Stomach smooth muscle (tissue), 2 donors: Measurements from ENCODE around the gene EXOC4.

Source experiments
- H3K27ac ChIP-seq: one replicate; pipeline ENCODE4 v1.7.0; 2013; ENCODE audit warnings: mild to moderate bottlenecking, low read length, inconsistent platforms
- H3K27me3 ChIP-seq, 2 donors: one replicate each; pipeline ENCODE4 v1.7.0; 2013; ENCODE audit warnings: low read length in 2 of 2; ENCODE audit not compliant: insufficient read depth in 2 of 2, control insufficient read depth in 1 of 2
- H3K36me3 ChIP-seq, 2 donors: one replicate each; pipeline ENCODE4 v1.7.0; 2013; ENCODE audit warnings: low read length in 2 of 2; ENCODE audit not compliant: control insufficient read depth in 2 of 2, insufficient read depth in 2 of 2
- H3K4me1 ChIP-seq: one replicate; pipeline ENCODE4 v1.7.0; 2013; ENCODE audit warnings: low read length; ENCODE audit not compliant: control insufficient read depth, insufficient read depth
- H3K4me3 ChIP-seq, 2 donors: one replicate each; pipeline ENCODE4 v1.7.0; 2013; ENCODE audit warnings: low read length in 2 of 2
- H3K9ac ChIP-seq, 2 donors: one replicate each; pipeline ENCODE4 v1.7.0; 2013; ENCODE audit warnings: low read length in 2 of 2, mild to moderate bottlenecking in 1 of 2
- H3K9me3 ChIP-seq, 2 donors: one replicate each; pipeline ENCODE4 v1.7.0; 2013; ENCODE audit warnings: low read length in 2 of 2; ENCODE audit not compliant: control insufficient read depth in 2 of 2
- donor health status: healthy.
- donor health status: Pancreatic carcinoma.

The EXOC4 gene

DNA sequence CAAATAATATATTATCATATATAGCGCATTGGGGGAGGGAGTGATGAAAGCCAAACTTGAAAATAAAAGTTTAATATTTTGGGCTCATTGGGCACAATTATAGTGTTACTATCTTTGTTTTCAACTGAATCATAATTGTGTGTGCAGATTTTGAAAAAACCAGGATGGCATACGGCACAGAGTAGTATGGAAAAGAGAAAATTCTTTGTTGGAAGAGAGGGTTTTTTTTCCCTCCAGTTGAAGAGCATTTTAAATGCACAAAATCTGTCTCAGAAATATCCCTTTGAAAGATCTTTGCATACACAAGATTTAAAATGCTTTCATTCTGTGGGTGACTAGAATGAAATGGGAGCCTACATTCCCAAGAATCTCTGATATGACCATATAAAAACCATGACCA is 269.6 kb downstream of the EXOC4 start:
- no peaks in the 10 kb centered on the region for H3K9me3 ChIP-seq

DNA sequence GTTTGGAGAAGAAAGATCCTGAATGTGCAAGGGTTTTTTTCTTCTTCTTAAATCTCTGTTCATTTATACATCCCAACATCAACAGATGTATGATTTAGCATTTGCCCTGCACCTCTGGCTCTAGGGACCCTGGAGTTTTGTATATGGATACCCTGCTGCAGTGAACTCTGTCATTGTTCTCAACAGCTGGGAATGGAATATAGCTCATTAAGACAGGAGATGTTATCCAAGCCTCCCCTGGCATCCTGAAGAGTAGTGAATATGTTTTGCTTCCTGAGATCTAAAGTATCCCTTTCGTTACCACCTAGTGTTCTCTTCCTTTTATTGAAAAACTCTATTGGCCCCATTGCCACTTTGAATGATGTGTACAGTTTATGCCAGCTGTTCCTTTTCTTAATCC is 275.9 kb downstream of the EXOC4 start:
- Histone ChIP-seq H3K9me3 (no peaks in the 10 kb centered on the region), H3K27me3 (no peaks in the 10 kb centered on the region), H3K4me1 (no peaks in the 10 kb centered on the region), H3K27ac (no peak overlapping the region), H3K9ac (no peak overlapping the region), H3K36me3 (no peaks in the 10 kb centered on the region), H3K4me3 (no peak overlapping the region)

More for the DNA sequence above, 269.6 kb downstream of the EXOC4 start:
- no peaks in the 10 kb centered on the region for H3K4me1 ChIP-seq
- no peaks in the 10 kb centered on the region for H3K27me3 ChIP-seq
- H3K36me3 ChIP-seq: no peaks in the 10 kb centered on the region
- H3K4me3 ChIP-seq: no peak overlapping the region
- H3K9ac ChIP-seq: no peak overlapping the region
- H3K27ac ChIP-seq: no peak overlapping the region

DNA sequence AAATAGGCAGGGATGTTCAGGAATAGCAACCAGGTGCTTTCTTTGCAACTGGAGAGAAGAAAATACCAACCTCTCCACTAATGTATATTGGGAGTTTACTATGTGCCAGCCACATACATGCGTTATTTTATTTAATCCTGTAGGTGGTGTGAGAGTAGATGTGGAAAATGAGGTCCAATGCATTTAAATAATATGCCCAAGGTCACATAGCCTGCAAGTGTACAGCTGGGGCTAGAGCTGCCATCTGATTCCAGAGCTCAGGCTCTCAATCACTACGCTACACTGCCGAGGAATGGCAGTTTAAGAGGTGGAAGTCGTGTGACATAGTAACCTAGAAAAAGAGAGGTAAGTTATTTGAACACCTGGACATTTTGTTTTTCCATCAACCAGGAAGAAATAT is 277.0 kb downstream of the EXOC4 start:
- Histone ChIP-seq H3K9me3 (no peaks in the 10 kb centered on the region), H3K9ac (no peak overlapping the region), H3K36me3 (no peaks in the 10 kb centered on the region), H3K27ac (no peak overlapping the region), H3K27me3 (no peaks in the 10 kb centered on the region), H3K4me3 (no peak overlapping the region), H3K4me1 (no peaks in the 10 kb centered on the region)

DNA sequence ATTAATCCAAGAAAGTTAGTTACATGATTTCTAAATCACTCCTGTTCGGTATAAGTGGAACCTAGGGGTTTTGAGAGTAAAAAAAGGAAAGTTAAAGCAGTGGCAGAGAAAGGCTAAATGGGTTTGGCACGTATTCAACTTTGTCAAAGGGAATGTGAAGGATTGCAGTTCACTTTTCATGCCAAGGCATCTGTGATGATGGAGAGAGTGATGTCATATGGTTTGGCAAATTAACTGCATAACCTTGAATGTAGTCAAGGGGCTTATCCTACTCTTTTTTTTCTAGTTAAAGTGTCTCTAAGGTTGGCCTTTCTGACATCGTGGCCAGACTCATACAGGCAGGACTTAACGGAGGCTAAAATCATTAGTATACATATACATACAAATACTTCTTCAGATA is 277.8 kb downstream of the EXOC4 start:
- H3K4me3 ChIP-seq: no peak overlapping the region
- no peak overlapping the region for H3K27ac ChIP-seq
- no peaks in the 10 kb centered on the region for H3K27me3 ChIP-seq
- H3K36me3 ChIP-seq: no peaks in the 10 kb centered on the region
- no peak overlapping the region for H3K9ac ChIP-seq
- H3K4me1 ChIP-seq: no peaks in the 10 kb centered on the region
- H3K9me3 ChIP-seq: no peaks in the 10 kb centered on the region

GRCh38 chr7:133534816-133535215 is 281.9 kb downstream of the EXOC4 start:
- Histone ChIP-seq H3K4me1 (no peaks in the 10 kb centered on the region), H3K9me3 (no peaks in the 10 kb centered on the region), H3K4me3 (no peak overlapping the region), H3K27me3 (no peaks in the 10 kb centered on the region), H3K36me3 (no peaks in the 10 kb centered on the region), H3K9ac (no peak overlapping the region), H3K27ac (no peak overlapping the region)

GRCh38 chr7:133535308-133535707 is 282.4 kb downstream of the EXOC4 start:
- Histone ChIP-seq H3K27me3 (no peaks in the 10 kb centered on the region), H3K9ac (no peak overlapping the region), H3K9me3 (no peaks in the 10 kb centered on the region)

GRCh38 chr7:133536450-133536849 is 283.6 kb downstream of the EXOC4 start:
- no peak overlapping the region for H3K27ac ChIP-seq
- no peaks in the 10 kb centered on the region for H3K36me3 ChIP-seq
- H3K9me3 ChIP-seq: no peaks in the 10 kb centered on the region
- H3K9ac ChIP-seq: no peak overlapping the region
- no peaks in the 10 kb centered on the region for H3K27me3 ChIP-seq
- no peak overlapping the region for H3K4me3 ChIP-seq
- no peaks in the 10 kb centered on the region for H3K4me1 ChIP-seq

More at GRCh38 chr7:133535308-133535707, 282.4 kb downstream of the EXOC4 start:
- H3K4me1 ChIP-seq: no peaks in the 10 kb centered on the region
- no peak overlapping the region for H3K27ac ChIP-seq
- H3K36me3 ChIP-seq: no peaks in the 10 kb centered on the region
- H3K4me3 ChIP-seq: no peak overlapping the region

- Histone ChIP-seq H3K27me3 (no peaks in the 10 kb centered on the region), H3K4me1 (no peaks in the 10 kb centered on the region), H3K4me3 (no peak overlapping the region), H3K36me3 (no peaks in the 10 kb centered on the region), H3K9me3 (no peaks in the 10 kb centered on the region), H3K27ac (no peak overlapping the region), H3K9ac (no peak overlapping the region)
Observed at GRCh38 chr7:133539016-133539415, 286.1 kb downstream of the EXOC4 start.

DNA sequence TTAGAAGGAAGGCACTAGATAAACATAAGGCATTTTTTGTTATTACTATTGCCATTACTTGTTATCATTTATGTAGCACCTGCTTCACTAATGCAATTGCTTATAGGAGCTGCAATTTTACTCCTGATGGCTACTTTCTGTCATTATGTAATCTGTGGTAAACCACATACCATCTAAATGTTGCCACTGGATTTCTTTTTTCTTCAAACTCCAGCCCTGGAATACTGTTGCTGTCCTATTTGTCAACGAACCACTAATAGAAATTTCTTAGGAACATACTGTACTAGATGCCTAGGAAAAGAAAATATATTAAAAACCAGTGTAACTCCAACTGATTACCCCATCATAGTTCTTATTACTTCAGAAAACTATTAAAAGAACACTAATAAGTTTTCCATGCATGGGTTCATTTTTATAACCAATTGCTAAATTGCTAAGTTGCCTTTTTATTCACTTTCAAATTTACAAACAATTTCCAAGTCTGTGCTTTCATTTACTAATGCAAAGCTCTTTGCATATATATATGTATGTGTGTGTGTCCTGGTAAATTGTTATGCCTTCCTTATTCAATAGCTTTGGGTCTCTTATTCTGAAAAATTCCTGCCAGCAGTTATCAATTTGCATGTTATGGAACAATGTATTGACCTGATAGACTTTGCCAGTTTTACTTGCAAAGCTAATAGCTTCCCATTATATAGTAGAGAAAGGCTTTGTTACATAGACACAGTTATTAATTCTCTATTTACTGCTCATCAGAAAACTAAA is 287.4 kb downstream of the EXOC4 start:
- Histone ChIP-seq H3K36me3 (no peaks in the 10 kb centered on the region), H3K27ac (no peak overlapping the region), H3K9me3 (no peaks in the 10 kb centered on the region), H3K9ac (no peak overlapping the region), H3K27me3 (no peaks in the 10 kb centered on the region), H3K4me3 (no peak overlapping the region), H3K4me1 (no peaks in the 10 kb centered on the region)

DNA sequence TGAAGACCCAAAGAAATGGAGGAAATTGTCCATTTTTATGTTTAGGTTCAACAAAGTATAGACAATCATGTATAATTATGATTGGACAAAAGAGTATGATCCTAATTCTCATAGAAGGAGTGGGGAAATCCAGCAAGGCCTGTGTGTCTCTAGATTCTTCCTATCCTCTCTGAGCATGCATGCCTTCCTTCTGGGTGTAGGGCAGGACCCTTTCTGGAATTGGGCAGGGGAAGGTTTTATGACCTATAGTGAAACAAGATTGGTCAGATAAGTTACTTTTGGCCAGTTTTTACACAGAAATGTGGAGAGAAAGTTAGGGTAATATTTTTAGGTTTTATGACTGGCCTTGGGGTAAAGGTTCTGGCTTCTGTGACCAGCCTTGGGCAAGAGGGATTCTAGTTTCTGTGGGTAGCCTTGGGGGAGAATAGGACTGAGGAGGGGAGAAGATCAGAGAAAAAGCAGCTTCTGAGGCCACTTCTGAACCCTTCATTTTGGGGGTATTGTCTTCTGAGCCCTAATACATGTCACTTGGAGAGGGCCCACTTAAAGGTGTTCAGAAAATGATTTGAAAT is 289.4 kb downstream of the EXOC4 start:
- Histone ChIP-seq H3K4me3 (no peak overlapping the region), H3K9ac (no peak overlapping the region), H3K36me3 (no peaks in the 10 kb centered on the region), H3K4me1 (no peaks in the 10 kb centered on the region), H3K9me3 (no peaks in the 10 kb centered on the region), H3K27ac (no peak overlapping the region), H3K27me3 (no peaks in the 10 kb centered on the region)

DNA sequence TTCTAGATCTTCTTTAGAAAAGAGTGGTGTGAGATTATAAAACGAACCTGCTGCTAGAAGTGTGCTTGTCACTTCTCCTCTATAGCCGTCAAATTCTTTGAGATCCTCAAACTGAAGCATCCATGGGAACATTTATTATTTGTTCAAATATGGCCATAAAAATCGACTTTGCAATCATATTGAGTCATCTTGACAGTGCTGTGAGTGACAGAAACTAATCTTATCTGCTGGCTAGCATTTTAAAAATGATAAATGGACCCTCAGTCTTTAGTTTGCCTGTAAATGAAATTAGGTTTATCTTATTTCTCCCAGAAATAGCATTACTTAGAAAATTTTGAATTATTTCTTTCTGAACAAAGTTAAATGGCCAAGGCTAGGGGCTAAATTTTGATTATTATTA is 290.8 kb downstream of the EXOC4 start:
- H3K4me3 ChIP-seq: no peak overlapping the region
- no peak overlapping the region for H3K27ac ChIP-seq
- no peaks in the 10 kb centered on the region for H3K9me3 ChIP-seq
- no peaks in the 10 kb centered on the region for H3K4me1 ChIP-seq
- no peaks in the 10 kb centered on the region for H3K36me3 ChIP-seq
- H3K27me3 ChIP-seq: no peaks in the 10 kb centered on the region
- H3K9ac ChIP-seq: no peak overlapping the region
